Glutamatergic neuron (in vitro differentiated cells): ENCODE data around the gene SPATA16. TPM values are rescaled to one million over a fixed set of nuclear protein-coding genes. Genes with fewer than 3 reads are reported as not detected.
"Not testable (repeated sequence)": the region's sequence is repeated elsewhere in the genome, so short reads cannot be mapped to it uniquely, and the experiment has no call there.

Experiments
- DNase-seq: peaks from one replicate; pipeline ENCODE4 v3.0.0; 2022
- H3K27ac Mint-ChIP-seq: one replicate; pipeline ENCODE4 v1.8.0; 2020; ENCODE audit warnings: mild to moderate bottlenecking, mixed read lengths, inconsistent platforms; ENCODE audit not compliant: unreplicated experiment
- H3K27me3 Mint-ChIP-seq: one replicate; pipeline ENCODE4 v1.8.0; 2020; ENCODE audit warnings: mild to moderate bottlenecking, moderate library complexity, mixed read lengths, inconsistent platforms; ENCODE audit not compliant: unreplicated experiment
- H3K36me3 Mint-ChIP-seq: one replicate; pipeline ENCODE4 v1.8.0; 2020; ENCODE audit warnings: mild to moderate bottlenecking, mixed read lengths, inconsistent platforms; ENCODE audit not compliant: unreplicated experiment
- H3K4me1 Mint-ChIP-seq: one replicate; pipeline ENCODE4 v1.8.0; 2020; ENCODE audit warnings: mild to moderate bottlenecking, low read depth, mixed read lengths, inconsistent platforms; ENCODE audit not compliant: unreplicated experiment
- H3K4me3 Mint-ChIP-seq: one replicate; pipeline ENCODE4 v1.8.0; 2020; ENCODE audit warnings: mild to moderate bottlenecking, mixed read lengths, inconsistent platforms; ENCODE audit not compliant: unreplicated experiment
- H3K9me3 Mint-ChIP-seq: one replicate; pipeline ENCODE4 v1.8.0; 2020; ENCODE audit warnings: mild to moderate bottlenecking, moderate library complexity, mixed read lengths, inconsistent platforms; ENCODE audit not compliant: unreplicated experiment
- total RNA-seq: library from RNA; stranded (reverse); fragmentation: NEBNext Ultra II Directional; extraction: Animal tissue kit (Norgen Biotek cat#: 25700); gene quantifications from one replicate; pipeline ENCODE4 v1.2.1, GENCODE V29; 2021; ENCODE audit not compliant: unreplicated experiment
- TF ChIP-seq, protein P1 (sequence below): fragments of 200-600 bp; sonication (generic); IDR thresholded peaks from one replicate; pipeline ENCODE4 v1.5.0; 2021; ENCODE audit not compliant: partially characterized antibody, unreplicated experiment

Gene SPATA16
- total RNA-seq, 1 donor from 2014 or later: not detected

DNA sequence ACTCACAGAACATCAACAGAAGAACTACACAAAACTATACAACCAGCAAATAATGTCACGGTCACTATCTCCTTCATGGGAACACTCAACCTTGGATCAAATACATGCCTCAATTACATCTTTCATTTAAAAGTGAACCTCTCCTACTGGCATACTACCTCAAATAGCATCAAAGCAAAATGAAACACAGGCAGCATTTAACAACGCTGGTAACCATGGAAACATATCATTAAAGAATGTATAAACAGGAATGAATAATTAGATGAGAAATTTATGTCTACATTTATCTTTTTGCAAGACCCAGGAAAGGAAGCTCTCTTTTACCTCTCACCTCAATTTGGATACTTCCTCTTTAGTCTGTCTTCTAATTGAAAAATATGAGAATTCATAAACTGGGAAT, 172.4 kb downstream of the SPATA16 start:
- no peak for DNase-seq
- Mint-ChIP-seq H3K27ac (no peak overlapping the region), H3K9me3 (no peaks in the 10 kb centered on the region), H3K4me3 (no peak overlapping the region), H3K4me1 (no peaks in the 10 kb centered on the region), H3K36me3 (no peaks in the 10 kb centered on the region), H3K27me3 (no peaks in the 10 kb centered on the region)
- TF ChIP-seq, protein P1, sequence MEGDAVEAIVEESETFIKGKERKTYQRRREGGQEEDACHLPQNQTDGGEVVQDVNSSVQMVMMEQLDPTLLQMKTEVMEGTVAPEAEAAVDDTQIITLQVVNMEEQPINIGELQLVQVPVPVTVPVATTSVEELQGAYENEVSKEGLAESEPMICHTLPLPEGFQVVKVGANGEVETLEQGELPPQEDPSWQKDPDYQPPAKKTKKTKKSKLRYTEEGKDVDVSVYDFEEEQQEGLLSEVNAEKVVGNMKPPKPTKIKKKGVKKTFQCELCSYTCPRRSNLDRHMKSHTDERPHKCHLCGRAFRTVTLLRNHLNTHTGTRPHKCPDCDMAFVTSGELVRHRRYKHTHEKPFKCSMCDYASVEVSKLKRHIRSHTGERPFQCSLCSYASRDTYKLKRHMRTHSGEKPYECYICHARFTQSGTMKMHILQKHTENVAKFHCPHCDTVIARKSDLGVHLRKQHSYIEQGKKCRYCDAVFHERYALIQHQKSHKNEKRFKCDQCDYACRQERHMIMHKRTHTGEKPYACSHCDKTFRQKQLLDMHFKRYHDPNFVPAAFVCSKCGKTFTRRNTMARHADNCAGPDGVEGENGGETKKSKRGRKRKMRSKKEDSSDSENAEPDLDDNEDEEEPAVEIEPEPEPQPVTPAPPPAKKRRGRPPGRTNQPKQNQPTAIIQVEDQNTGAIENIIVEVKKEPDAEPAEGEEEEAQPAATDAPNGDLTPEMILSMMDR: no peak

DNA sequence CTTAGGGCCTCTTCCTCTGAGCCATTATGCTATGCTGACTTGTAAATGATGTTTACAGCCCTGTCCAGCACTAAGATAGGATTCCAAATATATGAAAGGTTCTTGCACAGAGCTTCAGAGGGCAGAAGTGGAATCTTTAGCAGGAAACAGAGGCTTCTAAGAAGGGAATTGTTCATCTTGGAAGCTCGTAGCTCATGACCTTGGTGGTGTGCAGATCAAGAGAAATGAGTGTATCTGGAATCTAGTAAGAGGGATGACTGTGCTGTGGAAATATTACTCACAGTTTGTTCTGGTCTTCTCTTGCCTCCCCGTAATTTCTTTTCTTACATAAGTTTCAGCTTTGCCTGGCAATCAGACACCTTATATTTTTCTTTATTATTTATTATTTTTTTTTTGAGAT, 175.8 kb downstream of the SPATA16 start:
- Mint-ChIP-seq H3K27me3 (no peaks in the 10 kb centered on the region), H3K9me3 (no peaks in the 10 kb centered on the region), H3K4me1 (no peaks in the 10 kb centered on the region), H3K4me3 (no peak overlapping the region), H3K36me3 (no peaks in the 10 kb centered on the region), H3K27ac (no peak overlapping the region)
- DNase-seq: no peak
- TF ChIP-seq, protein P1: no peak

DNA sequence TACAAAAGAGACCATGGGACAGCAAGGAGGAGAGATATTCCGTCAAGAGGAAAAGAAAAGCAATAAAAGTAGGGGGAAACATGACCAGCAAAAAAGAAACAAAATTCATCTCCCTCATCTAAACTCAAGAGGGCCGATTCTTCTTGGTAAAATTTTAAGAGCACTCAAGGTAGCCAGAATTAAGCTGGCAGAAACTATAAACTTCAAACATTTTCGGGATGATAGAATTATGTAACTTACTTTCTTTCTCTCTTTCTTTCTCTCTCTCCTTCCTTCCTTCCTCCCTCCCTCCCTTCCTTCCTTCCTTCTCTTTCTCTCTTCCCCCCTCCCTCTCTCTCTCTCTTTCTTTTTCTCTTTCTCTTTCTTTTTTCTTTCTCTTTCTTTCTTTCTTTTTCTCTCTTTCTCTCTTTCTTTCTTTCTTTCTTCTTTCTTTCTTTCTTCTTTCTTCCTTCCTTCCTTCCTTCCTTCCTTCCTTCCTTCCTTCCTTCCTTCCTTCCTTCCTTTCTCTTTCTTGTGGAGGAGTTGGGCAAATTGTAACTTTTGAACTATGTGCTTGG, 180.3 kb downstream of the SPATA16 start:
- not testable (repeated sequence) for H3K4me3 Mint-ChIP-seq, H3K27ac Mint-ChIP-seq, H3K4me1 Mint-ChIP-seq, DNase-seq, H3K27me3 Mint-ChIP-seq, H3K9me3 Mint-ChIP-seq, H3K36me3 Mint-ChIP-seq

DNA sequence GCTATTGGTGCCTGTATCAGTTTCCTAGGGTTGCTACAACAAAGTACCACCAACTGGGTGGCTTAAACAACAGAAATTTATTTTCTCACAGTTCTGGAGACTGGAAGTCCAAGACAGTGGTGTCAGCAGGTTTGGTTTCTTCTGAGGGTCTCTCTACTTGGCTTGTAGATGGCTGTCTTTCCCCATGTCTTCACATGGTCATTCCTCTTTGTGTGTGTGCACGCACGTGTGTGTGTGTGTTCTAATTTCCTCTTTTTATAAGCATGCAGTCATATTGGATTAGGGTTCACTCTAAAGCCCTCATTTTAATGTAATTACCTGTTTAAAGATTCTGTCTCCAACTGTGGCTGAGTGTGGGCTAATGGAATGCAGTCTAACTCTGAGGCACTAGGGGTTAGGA, 182.5 kb downstream of the SPATA16 start:
- TF ChIP-seq, protein P1: no peak
- no peaks in the 10 kb centered on the region for H3K9me3 Mint-ChIP-seq
- no peak overlapping the region for H3K4me3 Mint-ChIP-seq
- H3K36me3 Mint-ChIP-seq: no peaks in the 10 kb centered on the region
- H3K27ac Mint-ChIP-seq: no peak overlapping the region
- DNase-seq: no peak
- no peaks in the 10 kb centered on the region for H3K27me3 Mint-ChIP-seq
- no peaks in the 10 kb centered on the region for H3K4me1 Mint-ChIP-seq

DNA sequence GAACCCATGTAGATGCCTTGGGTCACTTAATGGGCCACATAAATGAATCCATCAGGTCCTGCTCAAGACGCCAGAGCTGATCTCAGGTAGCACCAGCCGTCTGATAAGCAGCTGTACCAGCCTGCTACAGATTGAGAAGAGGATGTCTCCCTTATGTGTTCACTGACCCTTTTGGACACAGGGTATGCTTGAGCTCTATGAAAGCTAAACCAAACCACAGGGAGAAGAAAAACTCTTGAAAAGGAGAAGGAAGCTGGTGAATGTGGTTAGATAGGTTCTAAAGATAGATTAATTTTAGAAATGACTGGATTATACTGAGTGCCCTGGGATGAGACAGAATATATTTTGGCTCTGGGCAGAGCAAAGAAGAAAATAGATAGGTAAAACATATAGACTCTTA, 187.5 kb downstream of the SPATA16 start:
- Mint-ChIP-seq H3K27me3 (no peaks in the 10 kb centered on the region), H3K4me3 (no peak overlapping the region), H3K27ac (no peak overlapping the region), H3K36me3 (no peaks in the 10 kb centered on the region), H3K9me3 (no peaks in the 10 kb centered on the region), H3K4me1 (no peaks in the 10 kb centered on the region)
- no peak for DNase-seq
- TF ChIP-seq, protein P1: no peak

DNA sequence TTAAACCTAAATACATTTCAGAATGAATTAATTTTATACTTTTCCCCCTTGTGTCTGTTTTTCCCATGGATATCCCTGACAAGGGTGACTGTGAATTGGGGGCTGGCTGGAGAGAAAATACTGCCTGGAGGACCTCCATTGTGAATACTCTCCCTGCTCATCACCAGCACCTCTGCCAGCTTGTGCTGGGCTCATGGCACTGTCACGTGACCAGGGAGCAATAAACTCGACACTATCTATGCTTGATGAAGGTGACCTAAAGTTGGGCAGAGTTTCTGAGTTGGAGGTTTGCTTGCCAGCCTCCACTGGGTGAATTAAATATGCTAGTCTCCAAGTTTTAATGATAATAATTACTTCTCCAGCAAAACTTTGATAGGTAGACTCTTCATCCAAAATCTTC, 189.5 kb downstream of the SPATA16 start:
- no peaks in the 10 kb centered on the region for H3K27me3 Mint-ChIP-seq
- DNase-seq: no peak
- H3K27ac Mint-ChIP-seq: no peak overlapping the region
- H3K9me3 Mint-ChIP-seq: no peaks in the 10 kb centered on the region
- no peak overlapping the region for H3K4me3 Mint-ChIP-seq
- TF ChIP-seq, protein P1: no peak
- no peaks in the 10 kb centered on the region for H3K36me3 Mint-ChIP-seq
- H3K4me1 Mint-ChIP-seq: no peaks in the 10 kb centered on the region
